BJ (cell line): Measurements from ENCODE around the gene ZNF629. TPM values are rescaled to one million over a fixed set of nuclear protein-coding genes. Genes with fewer than 3 reads are reported as not detected.

ENCODE experiments used
- CTCF ChIA-PET: fragments of 350-600 bp; formaldehyde crosslinking; extraction: SDS; loops from one replicate; lab custom pipeline; 2021; ENCODE audit warnings: antibody characterized with exemption, inconsistent platforms; lab: Yijun Ruan, JAX
- POLR2A ChIA-PET: fragments of 300-600 bp; sonication (Branson Sonifier 250); formaldehyde crosslinking; extraction: SDS; loops from one replicate; lab custom pipeline; 2021; ENCODE audit warnings: antibody characterized with exemption; lab: Charles Lee
- DNase-seq: peaks from one replicate; pipeline ENCODE4 v3.0.0-alpha.2; 2011; ENCODE audit warnings: low read depth
- H3K27me3 ChIP-seq: 2 replicates; pipeline ENCODE4 v1.6.0; 2011; ENCODE audit warnings: low read length; ENCODE audit not compliant: control insufficient read depth, insufficient read depth
- H3K36me3 ChIP-seq: 2 replicates; pipeline ENCODE4 v1.5.1; 2011; ENCODE audit warnings: low read length; ENCODE audit not compliant: control insufficient read depth, insufficient read depth
- H3K4me3 ChIP-seq: 2 replicates; pipeline ENCODE4 v1.5.1; 2011; ENCODE audit warnings: low read depth, mild to moderate bottlenecking, control low read depth, low read length
- CTCF ChIP-seq: IDR thresholded peaks from 2 replicates; pipeline ENCODE4 v1.5.1; 2011; ENCODE audit warnings: low read depth, mild to moderate bottlenecking, control low read depth, inconsistent platforms, low read length, moderate library complexity; ENCODE audit not compliant: insufficient read depth
- polyA plus RNA-seq: library from polyadenylated mRNA; depleted of rRNA; stranded (reverse); fragments of >200 nt; gene quantifications from 2 replicates; pipeline ENCODE4 v1.2.3, GENCODE V29; 2011

Gene ZNF629
- polyA plus RNA-seq, 1 experiment = 6.0 TPM

GRCh38 chr16:30775392-30776188 lies 11.4 kb downstream of the ZNF629 start:
- Histone ChIP-seq H3K27me3 (no peaks in the 10 kb centered on the region), H3K36me3 (peaks cover 19% of the 10 kb centered on the region), H3K4me3 (peak overlapping the region; percentile 59)
- peak; percentile 52 for DNase-seq
- CTCF ChIA-PET = interaction anchor here (1.1 kb wide), 1 partner anchor 39 kb away, joined by 5 read pairs; no protein-coding TSS in a partner anchor
- no peak for TF ChIP-seq CTCF
- POLR2A ChIA-PET = no interaction called here

GRCh38 chr16:30775131-30775391 lies 11.9 kb downstream of the ZNF629 start:
- no peak for TF ChIP-seq CTCF
- DNase-seq = no peak
- POLR2A ChIA-PET = no interaction called here
- CTCF ChIA-PET = interaction anchor here (1.1 kb wide), 1 partner anchor 39 kb away, joined by 5 read pairs; no protein-coding TSS in a partner anchor
- Histone ChIP-seq H3K27me3 (no peaks in the 10 kb centered on the region), H3K36me3 (peaks cover 20% of the 10 kb centered on the region), H3K4me3 (peak overlapping the region; percentile 59)

- Histone ChIP-seq H3K36me3 (peaks cover 22% of the 10 kb centered on the region), H3K4me3 (peak overlapping the region; percentile 59), H3K27me3 (no peaks in the 10 kb centered on the region)
- no peak for TF ChIP-seq CTCF
- CTCF ChIA-PET = interaction anchor here (1.1 kb wide), 1 partner anchor 40 kb away, joined by 5 read pairs; no protein-coding TSS in a partner anchor
- no peak for DNase-seq
- POLR2A ChIA-PET = no interaction called here
Measured at GRCh38 chr16:30774367-30775130, 12.5 kb downstream of the ZNF629 start.

- Histone ChIP-seq H3K4me3 (no peak overlapping the region), H3K36me3 (peaks cover 29% of the 10 kb centered on the region), H3K27me3 (no peaks in the 10 kb centered on the region)
- no peak for DNase-seq
- POLR2A ChIA-PET = no interaction called here
- no peak for TF ChIP-seq CTCF
- CTCF ChIA-PET = no interaction called here
Measured at GRCh38 chr16:30773826-30774225, 13.2 kb downstream of the ZNF629 start.

GRCh38 chr16:30771726-30772125 lies 15.3 kb downstream of the ZNF629 start:
- Histone ChIP-seq H3K27me3 (no peaks in the 10 kb centered on the region), H3K36me3 (peaks cover 45% of the 10 kb centered on the region), H3K4me3 (no peak overlapping the region)
- TF ChIP-seq CTCF = no peak
- POLR2A ChIA-PET = no interaction called here
- DNase-seq = no peak
- CTCF ChIA-PET = interaction anchor here (0.6 kb wide), 1 partner anchor 513 kb away, joined by 3 read pairs; no protein-coding TSS in a partner anchor
